HG03108 (cell line): Measurements from ENCODE around the gene TSPAN13.

Experiments used
- ATAC-seq: cut with Tn5 transposase; IDR thresholded peaks from one replicate; pipeline ENCODE4 v1.9.1; 2021; ENCODE audit warnings: moderate library complexity; ENCODE audit not compliant: unreplicated experiment

Gene TSPAN13

GRCh38 chr7:16753102-16753931 lies at the start of gene TSPAN13:
Gene TSPAN13, plus strand, starts transcription at chr7:16753755. Its CDS starts 213 bp downstream, at chr7:16753968.
- no peak for ATAC-seq

- no peak for ATAC-seq
These were observed 45.0 kb upstream of the TSPAN13 start for GRCh38 chr7:16708511-16708910.

- no peak for ATAC-seq
These were observed 44.6 kb upstream of the TSPAN13 start for GRCh38 chr7:16708980-16709379.

- ATAC-seq = no peak
These were observed 42.9 kb upstream of the TSPAN13 start for GRCh38 chr7:16710651-16711050.

- ATAC-seq = no peak
These were observed 41.8 kb upstream of the TSPAN13 start for GRCh38 chr7:16711730-16712129.

- no peak for ATAC-seq
These were observed 40.6 kb upstream of the TSPAN13 start for GRCh38 chr7:16712916-16713315.

- no peak for ATAC-seq
These were observed 37.6 kb upstream of the TSPAN13 start for GRCh38 chr7:16715928-16716327.

- no peak for ATAC-seq
These were observed 35.4 kb upstream of the TSPAN13 start for GRCh38 chr7:16718111-16718656.

- no peak for ATAC-seq
These were observed 33.9 kb upstream of the TSPAN13 start for GRCh38 chr7:16719699-16720098.

- ATAC-seq = no peak
These were observed 32.0 kb upstream of the TSPAN13 start for GRCh38 chr7:16721541-16721940.

- ATAC-seq = no peak
These were observed 29.2 kb upstream of the TSPAN13 start for GRCh38 chr7:16724344-16724743.

- no peak for ATAC-seq
These were observed 27.4 kb upstream of the TSPAN13 start for GRCh38 chr7:16726189-16726588.

GRCh38 chr7:16727736-16728135 lies 25.8 kb upstream of the TSPAN13 start:
- ATAC-seq = no peak

- ATAC-seq = no peak
These were observed 24.7 kb upstream of the TSPAN13 start for GRCh38 chr7:16728811-16729210.

- no peak for ATAC-seq
These were observed 24.0 kb upstream of the TSPAN13 start for GRCh38 chr7:16729541-16729940.

- ATAC-seq = no peak
These were observed 22.6 kb upstream of the TSPAN13 start for GRCh38 chr7:16730937-16731336.

- ATAC-seq = no peak
These were observed 20.7 kb upstream of the TSPAN13 start for GRCh38 chr7:16732828-16733227.

- ATAC-seq = no peak
These were observed 19.3 kb upstream of the TSPAN13 start for GRCh38 chr7:16734148-16734726.

- no peak for ATAC-seq
These were observed 18.5 kb upstream of the TSPAN13 start for GRCh38 chr7:16735020-16735419.

GRCh38 chr7:16738011-16738688 lies 15.4 kb upstream of the TSPAN13 start:
- no peak for ATAC-seq

GRCh38 chr7:16739863-16740622 lies 13.5 kb upstream of the TSPAN13 start:
- no peak for ATAC-seq
